ENCODE measurements around the gene SGPP2. TPM values are rescaled to one million over a fixed set of nuclear protein-coding genes. Genes with fewer than 3 reads are reported as not detected.

SGPP2 gene
- total and polyA plus RNA-seq, 2 of the 4 experiments (the other 2 are of a cell fraction), result not detected

- Histone ChIP-seq H3K79me1 (ENCODE audit: low read depth in 1 of 2, low read length in 2 of 2) (no peaks in the 10 kb centered on the region), H2AK9ac (replicated peaks; ENCODE audit: low read depth, low read length, poor library complexity) (no peak overlapping the region), H3K14ac (replicated peaks; ENCODE audit: low read depth, low read length) (no peak overlapping the region), H3K18ac (ENCODE audit: low read depth, low read length) (no peak overlapping the region), H3K9me3 (ENCODE audit: control insufficient read depth, insufficient read depth, low read length) (no peaks in the 10 kb centered on the region), H3K4me3 (ENCODE audit: insufficient read depth, low read depth, low read length) (no peak overlapping the region), H2BK15ac (ENCODE audit: low read depth, low read length) (no peak overlapping the region), H4K91ac (ENCODE audit: insufficient read depth, low read depth, low read length) (no peak overlapping the region), H4K20me1 (ENCODE audit: insufficient read depth, low read length) (no peaks in the 10 kb centered on the region), H4K8ac (ENCODE audit: low read depth in 2 of 2, low read length in 2 of 2) (no peak overlapping the region), H3K4ac (ENCODE audit: low read depth, low read length) (no peak overlapping the region), H2AK5ac (ENCODE audit: low read depth, low read length) (no peak overlapping the region), H3K4me1 (ENCODE audit: control insufficient read depth, insufficient read depth, low read length) (no peaks in the 10 kb centered on the region), H4K5ac (ENCODE audit: low read depth, low read length) (no peak overlapping the region), H2BK120ac (ENCODE audit: low read depth, low read length) (no peak overlapping the region), H3K4me2 (ENCODE audit: low read depth, low read length) (no peak overlapping the region), H2BK20ac (ENCODE audit: low read depth, low read length) (no peak overlapping the region), H3K9me1 (ENCODE audit: insufficient read depth, low read length) (no peaks in the 10 kb centered on the region), H3K27me3 (ENCODE audit: control insufficient read depth, insufficient read depth, low read length) (peaks cover 2% of the 10 kb centered on the region; the same call in 1 of the 2 replicates), H3K56ac (ENCODE audit: extremely low read depth, insufficient read depth, low read length) (no peak overlapping the region), H3K27ac (ENCODE audit: insufficient read depth, low read length) (no peak overlapping the region), H2BK5ac (ENCODE audit: low read depth, low read length, poor library complexity, severe bottlenecking) (no peak overlapping the region), H3K36me3 (ENCODE audit: control insufficient read depth, insufficient read depth, low read length) (no peaks in the 10 kb centered on the region), H3K9ac (ENCODE audit: low read depth, low read length) (no peak overlapping the region), H3K23ac (ENCODE audit: low read depth, low read length) (no peak overlapping the region), H2AFZ (replicated peaks; ENCODE audit: low read length, poor library complexity) (no peak overlapping the region)
- BruUV-seq (replicated peaks), result no TSS peak
- TF ChIP-seq RAD21 (IDR thresholded peaks at IDR 0.05; ENCODE audit: low read length), result no peak
- WGBS, 2 experiments (ENCODE audit: extremely low coverage in 2 of 2, insufficient read length in 1 of 2), result 40% methylated on average over 2 of the region's 3 CpGs; no CpG with 5 or more reads in 1 of the 2 experiments
- in situ Hi-C loops (cut with MboI; ENCODE audit: low sequenced_read_pairs), result no loop called here
- dilution Hi-C loops (cut with HindIII; ENCODE audit: low sequenced_read_pairs, unreplicated experiment), result no loop called here
- ChIA-PET CTCF (no interaction called here), POLR2A (ENCODE audit: unreplicated experiment) (no interaction called here)
- ATAC-seq (ENCODE audit: low read depth) (no peak), DNase-seq (no peak)
- intact Hi-C loops (cut with micrococcal nuclease), result no loop called here
These were observed 114.2 kb downstream of the SGPP2 start for GRCh38 chr2:222538535-222538934.

Measured in IMR-90 (cell line).